Bronchial epithelial cell (primary cell): ENCODE results near the gene OMA1. TPM values are rescaled to one million over a fixed set of nuclear protein-coding genes. Genes with fewer than 3 reads are reported as not detected.
A peak's percentile ranks its signal among the peaks of the same experiment; 100 is the strongest.

Source experiments
- DNase-seq: peaks from one replicate; pipeline ENCODE4 v3.0.0-alpha.2; 2010; ENCODE audit warnings: low read depth
- FAIRE-seq: peaks from 2 replicates; lab custom pipeline; 2011; peaks lifted over from hg19 to GRCh38; lab: Jason Lieb, UNC
- H3K27me3 ChIP-seq: 2 replicates; pipeline ENCODE4 v1.5.1; 2011; ENCODE audit warnings: low read length; ENCODE audit not compliant: control insufficient read depth, insufficient read depth
- H3K36me3 ChIP-seq: 2 replicates; pipeline ENCODE4 v1.5.1; 2011; ENCODE audit warnings: low read length; ENCODE audit not compliant: control insufficient read depth, insufficient read depth
- H3K4me3 ChIP-seq: 2 replicates; pipeline ENCODE4 v1.5.1; 2011; ENCODE audit warnings: mild to moderate bottlenecking, low read depth, low read length, control low read depth
- total RNA-seq: library from RNA; depleted of rRNA; stranded (reverse); fragments of >200 nt; gene quantifications from 2 replicates; pipeline ENCODE4 v1.2.1, GENCODE V29; 2014
- TF ChIP-seq, protein P1 (sequence below): IDR thresholded peaks from 2 replicates; pipeline ENCODE4 v1.5.1; 2011; ENCODE audit warnings: mild to moderate bottlenecking, moderate library complexity, low read length, control low read depth, inconsistent platforms; ENCODE audit not compliant: insufficient read depth, severe bottlenecking

OMA1 gene
- total RNA-seq, 1 donor from 2014 or later = 21.6 TPM

DNA sequence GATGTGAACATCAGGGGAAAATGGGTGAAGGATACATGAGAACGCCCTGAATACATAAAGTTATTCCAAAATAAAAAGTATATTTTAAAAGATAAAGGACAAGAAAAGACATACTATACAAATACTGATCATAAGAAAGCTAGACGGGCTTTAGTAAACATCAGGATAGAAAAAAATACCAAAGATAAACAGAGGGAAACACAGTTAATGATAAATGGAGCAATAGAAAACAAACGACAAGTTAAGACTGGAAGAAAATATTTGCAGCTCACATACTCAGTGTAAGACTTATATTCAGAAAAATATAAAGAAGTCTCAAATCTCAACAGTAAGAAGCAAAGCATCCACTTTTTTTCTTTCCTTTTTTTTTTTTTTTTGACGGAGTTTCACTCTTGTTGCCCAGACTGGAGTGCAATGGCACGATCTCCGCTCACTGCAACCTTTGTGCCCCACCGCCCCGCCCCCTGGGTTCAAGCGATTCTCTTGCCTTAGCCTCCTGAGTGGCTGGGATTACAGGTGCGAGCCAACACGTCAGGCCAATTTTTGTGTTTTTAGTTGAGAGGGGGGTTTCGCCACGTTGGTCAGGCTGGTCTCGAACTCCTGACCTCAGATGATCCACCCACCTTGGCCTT, 94.8 kb downstream of the OMA1 start:
- FAIRE-seq = no peak
- DNase-seq = no peak
- H3K27me3 ChIP-seq = no peaks in the 10 kb centered on the region
- no peaks in the 10 kb centered on the region for H3K36me3 ChIP-seq
- TF ChIP-seq, protein P1, sequence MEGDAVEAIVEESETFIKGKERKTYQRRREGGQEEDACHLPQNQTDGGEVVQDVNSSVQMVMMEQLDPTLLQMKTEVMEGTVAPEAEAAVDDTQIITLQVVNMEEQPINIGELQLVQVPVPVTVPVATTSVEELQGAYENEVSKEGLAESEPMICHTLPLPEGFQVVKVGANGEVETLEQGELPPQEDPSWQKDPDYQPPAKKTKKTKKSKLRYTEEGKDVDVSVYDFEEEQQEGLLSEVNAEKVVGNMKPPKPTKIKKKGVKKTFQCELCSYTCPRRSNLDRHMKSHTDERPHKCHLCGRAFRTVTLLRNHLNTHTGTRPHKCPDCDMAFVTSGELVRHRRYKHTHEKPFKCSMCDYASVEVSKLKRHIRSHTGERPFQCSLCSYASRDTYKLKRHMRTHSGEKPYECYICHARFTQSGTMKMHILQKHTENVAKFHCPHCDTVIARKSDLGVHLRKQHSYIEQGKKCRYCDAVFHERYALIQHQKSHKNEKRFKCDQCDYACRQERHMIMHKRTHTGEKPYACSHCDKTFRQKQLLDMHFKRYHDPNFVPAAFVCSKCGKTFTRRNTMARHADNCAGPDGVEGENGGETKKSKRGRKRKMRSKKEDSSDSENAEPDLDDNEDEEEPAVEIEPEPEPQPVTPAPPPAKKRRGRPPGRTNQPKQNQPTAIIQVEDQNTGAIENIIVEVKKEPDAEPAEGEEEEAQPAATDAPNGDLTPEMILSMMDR = no peak
- no peak overlapping the region for H3K4me3 ChIP-seq

GRCh38 chr1:58447886-58448285, 98.6 kb downstream of the OMA1 start:
- FAIRE-seq (no peak), DNase-seq (no peak)
- Histone ChIP-seq H3K27me3 (no peaks in the 10 kb centered on the region), H3K36me3 (no peaks in the 10 kb centered on the region), H3K4me3 (no peak overlapping the region)
- TF ChIP-seq, protein P1 = no peak

- DNase-seq (peak; percentile 23), FAIRE-seq (no peak)
- no peak overlapping the region for H3K4me3 ChIP-seq
- H3K36me3 ChIP-seq = no peaks in the 10 kb centered on the region
- TF ChIP-seq, protein P1 = no peak
- no peaks in the 10 kb centered on the region for H3K27me3 ChIP-seq
Measured at GRCh38 chr1:58447042-58447441, 99.5 kb downstream of the OMA1 start.

DNA sequence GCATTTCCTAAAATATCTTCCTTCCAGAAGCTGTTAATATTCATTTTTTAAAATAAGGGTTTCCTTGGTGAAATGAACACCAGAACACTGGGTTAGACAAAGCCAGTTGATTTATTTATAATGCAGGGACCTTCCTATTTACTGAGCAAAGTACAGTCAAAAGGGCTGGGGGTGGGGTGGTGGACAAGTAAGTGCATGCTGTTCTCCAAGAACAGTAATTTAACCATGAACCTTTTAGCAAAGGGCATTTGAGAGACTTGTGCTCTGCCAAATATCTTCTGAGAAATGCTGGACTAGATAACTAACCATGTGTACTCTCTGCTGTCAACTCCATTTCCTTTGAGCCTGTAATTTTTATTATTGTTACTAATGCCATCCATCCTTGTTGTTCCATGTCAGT, 100.2 kb downstream of the OMA1 start:
- no peak overlapping the region for H3K4me3 ChIP-seq
- no peaks in the 10 kb centered on the region for H3K27me3 ChIP-seq
- no peak for DNase-seq
- H3K36me3 ChIP-seq = no peaks in the 10 kb centered on the region
- TF ChIP-seq, protein P1 = no peak
- no peak for FAIRE-seq

- FAIRE-seq = no peak
- TF ChIP-seq, protein P1 = no peak
Measured at GRCh38 chr1:58443986-58444868, 102.3 kb downstream of the OMA1 start.

More at GRCh38 chr1:58443986-58444868, 102.3 kb downstream of the OMA1 start:
- Histone ChIP-seq H3K36me3 (no peaks in the 10 kb centered on the region), H3K27me3 (no peaks in the 10 kb centered on the region), H3K4me3 (no peak overlapping the region)
- DNase-seq = no peak
